ENCODE data around the gene CLTA. TPM values are rescaled to one million over a fixed set of nuclear protein-coding genes. Genes with fewer than 3 reads are reported as not detected.
"Not testable (repeated sequence)": the region's sequence is repeated elsewhere in the genome, so short reads cannot be mapped to it uniquely, and the experiment has no call there.

The CLTA gene
- total RNA-seq, 2 experiments from 2014 or later: 150 to 171 TPM

GRCh38 chr9:36237230-36237629, 46.5 kb downstream of the CLTA start:
- CTCF ChIA-PET (ENCODE audit: unreplicated experiment): no interaction called here
- no peak overlapping the region for H2AFZ ChIP-seq (ENCODE audit: low read length)
- H3K4me3 ChIP-seq (ENCODE audit: low read depth, low read length, poor library complexity, severe bottlenecking): no peak overlapping the region
- no peaks in the 10 kb centered on the region for H4K20me1 ChIP-seq (ENCODE audit: insufficient read depth, low read length)
- TF ChIP-seq EZH2phosphoT487 (IDR thresholded peaks at IDR 0.05; ENCODE audit: borderline replicate concordance, low read depth, low read length) (no peak), CTCF (conservative IDR thresholded peaks at IDR 0.05; ENCODE audit: low read length) (no peak)
- POLR2A ChIA-PET: no interaction called here
- H3K36me3 ChIP-seq (ENCODE audit: insufficient read depth, low read length): peaks cover 47% of the 10 kb centered on the region
- intact Hi-C loops (cut with micrococcal nuclease; ENCODE audit: unreplicated experiment): no loop called here
- DNase-seq (ENCODE audit: low spot score): no peak
- H3K27ac ChIP-seq (ENCODE audit: low read depth, low read length, poor library complexity, severe bottlenecking): no peak overlapping the region
- no peaks in the 10 kb centered on the region for H3K4me1 ChIP-seq (ENCODE audit: insufficient read depth, low read length, poor library complexity, severe bottlenecking)
- no peaks in the 10 kb centered on the region for H3K79me2 ChIP-seq (ENCODE audit: insufficient read depth, low read depth, low read length)
- no peaks in the 10 kb centered on the region for H3K9me3 ChIP-seq (ENCODE audit: low read length)
- H3K4me2 ChIP-seq (ENCODE audit: low read length): no peak overlapping the region
- no TSS peak for BruUV-seq (replicated peaks)
- H3K9me2 ChIP-seq (ENCODE audit: insufficient read depth, low read length): no peaks in the 10 kb centered on the region

DNA sequence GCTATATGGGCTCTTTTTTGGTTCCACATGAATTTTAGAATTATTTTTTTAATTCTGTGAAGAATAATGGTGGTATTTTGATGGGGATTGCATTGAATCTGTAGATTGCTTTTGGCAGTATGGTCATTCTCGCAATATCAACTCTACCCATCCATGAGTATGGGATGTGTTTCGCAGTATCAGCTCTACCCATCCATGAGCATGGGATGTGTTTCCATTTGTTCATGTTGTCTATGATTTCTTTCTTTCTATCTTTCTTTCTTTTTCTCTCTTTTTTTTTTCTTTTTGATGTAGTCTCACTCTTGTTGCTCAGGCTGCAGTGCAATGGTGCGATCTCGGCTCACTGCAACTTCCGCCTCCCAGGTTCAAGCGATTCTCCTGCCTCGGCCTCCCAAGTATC, 48.5 kb downstream of the CLTA start:
- H3K4me3 ChIP-seq (ENCODE audit: low read depth, low read length, poor library complexity, severe bottlenecking); DNase-seq (ENCODE audit: low spot score); H2AFZ ChIP-seq (ENCODE audit: low read length); H3K9me2 ChIP-seq (ENCODE audit: insufficient read depth, low read length); BruUV-seq (replicated peaks); POLR2A ChIA-PET; H3K4me1 ChIP-seq (ENCODE audit: insufficient read depth, low read length, poor library complexity, severe bottlenecking); CTCF ChIA-PET (ENCODE audit: unreplicated experiment); intact Hi-C loops (cut with micrococcal nuclease; ENCODE audit: unreplicated experiment); H3K27ac ChIP-seq (ENCODE audit: low read depth, low read length, poor library complexity, severe bottlenecking); H3K4me2 ChIP-seq (ENCODE audit: low read length); H4K20me1 ChIP-seq (ENCODE audit: insufficient read depth, low read length); H3K79me2 ChIP-seq (ENCODE audit: insufficient read depth, low read depth, low read length); H3K9me3 ChIP-seq (ENCODE audit: low read length): not testable (repeated sequence)
- peaks cover 47% of the 10 kb centered on the region for H3K36me3 ChIP-seq (ENCODE audit: insufficient read depth, low read length)

DNA sequence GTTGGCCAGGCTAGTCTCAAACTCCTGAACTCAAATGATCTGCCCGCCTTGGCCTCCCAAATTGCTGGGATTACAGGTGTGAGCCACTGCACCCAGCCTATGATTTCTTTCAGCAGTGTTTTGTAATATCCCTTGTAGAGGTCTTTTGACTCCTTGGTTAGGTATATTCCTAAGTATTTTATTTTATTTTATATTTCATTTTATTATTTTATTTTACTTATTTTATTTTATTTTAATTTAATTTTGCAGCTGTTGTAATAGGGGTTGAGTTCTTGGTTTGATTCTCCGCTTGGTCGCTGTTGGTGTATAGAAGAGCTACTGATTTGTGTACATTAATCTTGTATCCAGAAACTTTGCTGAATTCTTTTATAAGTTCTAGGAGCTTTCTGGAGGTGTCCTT, 49.0 kb downstream of the CLTA start:
- H2AFZ ChIP-seq (ENCODE audit: low read length); H3K4me1 ChIP-seq (ENCODE audit: insufficient read depth, low read length, poor library complexity, severe bottlenecking); H3K9me2 ChIP-seq (ENCODE audit: insufficient read depth, low read length); DNase-seq (ENCODE audit: low spot score); H4K20me1 ChIP-seq (ENCODE audit: insufficient read depth, low read length); CTCF ChIA-PET (ENCODE audit: unreplicated experiment); H3K27ac ChIP-seq (ENCODE audit: low read depth, low read length, poor library complexity, severe bottlenecking); H3K4me3 ChIP-seq (ENCODE audit: low read depth, low read length, poor library complexity, severe bottlenecking); H3K9me3 ChIP-seq (ENCODE audit: low read length); H3K79me2 ChIP-seq (ENCODE audit: insufficient read depth, low read depth, low read length); H3K4me2 ChIP-seq (ENCODE audit: low read length); BruUV-seq (replicated peaks): not testable (repeated sequence)
- intact Hi-C loops (cut with micrococcal nuclease; ENCODE audit: unreplicated experiment): loop anchor here (5.0 kb wide), 1 partner anchor 47 kb away; the partner anchor contains the start of gene CLTA
- POLR2A ChIA-PET: interaction anchor here (0.6 kb wide), 1 partner anchor 253 kb away, joined by 3 read pairs; no protein-coding TSS in a partner anchor
- peaks cover 45% of the 10 kb centered on the region for H3K36me3 ChIP-seq (ENCODE audit: insufficient read depth, low read length)

- TF ChIP-seq EZH2phosphoT487 (IDR thresholded peaks at IDR 0.05; ENCODE audit: borderline replicate concordance, low read depth, low read length): no peak
- no peak for TF ChIP-seq CTCF (conservative IDR thresholded peaks at IDR 0.05; ENCODE audit: low read length)
Measured at GRCh38 chr9:36245906-36246305, 55.2 kb downstream of the CLTA start.

More at GRCh38 chr9:36245906-36246305, 55.2 kb downstream of the CLTA start:
- peaks cover 6% of the 10 kb centered on the region for H3K4me1 ChIP-seq (ENCODE audit: insufficient read depth, low read length, poor library complexity, severe bottlenecking)
- H2AFZ ChIP-seq (ENCODE audit: low read length): no peak overlapping the region
- H4K20me1 ChIP-seq (ENCODE audit: insufficient read depth, low read length): 0 out of 2 replicates have a peak, but pooled peaks cover 5% of the 10 kb centered on the region
- no peaks in the 10 kb centered on the region for H3K79me2 ChIP-seq (ENCODE audit: insufficient read depth, low read depth, low read length)
- no peak overlapping the region for H3K27ac ChIP-seq (ENCODE audit: low read depth, low read length, poor library complexity, severe bottlenecking)
- no peak for DNase-seq (ENCODE audit: low spot score)
- intact Hi-C loops (cut with micrococcal nuclease; ENCODE audit: unreplicated experiment): no loop called here
- ChIA-PET CTCF (ENCODE audit: unreplicated experiment) (no interaction called here), POLR2A (no interaction called here)
- no peaks in the 10 kb centered on the region for H3K9me2 ChIP-seq (ENCODE audit: insufficient read depth, low read length)
- no peaks in the 10 kb centered on the region for H3K9me3 ChIP-seq (ENCODE audit: low read length)
- no peak overlapping the region for H3K4me3 ChIP-seq (ENCODE audit: low read depth, low read length, poor library complexity, severe bottlenecking)
- peaks cover 47% of the 10 kb centered on the region for H3K36me3 ChIP-seq (ENCODE audit: insufficient read depth, low read length)
- H3K4me2 ChIP-seq (ENCODE audit: low read length): no peak overlapping the region
- TSS peak; percentile 36 for BruUV-seq (replicated peaks)
